GM10248 (cell line): ENCODE data around the gene STAB1.

Source experiments
- CTCF ChIA-PET: fragments of 300-600 bp; sonication (Branson Sonifier 250); formaldehyde crosslinking; extraction: SDS; loops from one replicate; lab custom pipeline; 2021; ENCODE audit warnings: antibody characterized with exemption; lab: Yijun Ruan, JAX
- POLR2A ChIA-PET: fragments of 350-650 bp; sonication (Branson Sonifier 250); formaldehyde crosslinking; extraction: SDS; loops from one replicate; lab custom pipeline; 2020; ENCODE audit warnings: antibody characterized with exemption; lab: Yijun Ruan, JAX
- DNase-seq: peaks from one replicate; pipeline ENCODE4 v3.0.0; 2012; ENCODE audit errors: extremely low spot score
- TF ChIP-seq, protein P1 (sequence below): IDR thresholded peaks from 2 replicates; pipeline ENCODE4 v1.5.1; 2012; ENCODE audit warnings: mild to moderate bottlenecking, low read depth; ENCODE audit errors: extremely low read depth, missing control alignments, control extremely low read depth

The STAB1 gene

DNA sequence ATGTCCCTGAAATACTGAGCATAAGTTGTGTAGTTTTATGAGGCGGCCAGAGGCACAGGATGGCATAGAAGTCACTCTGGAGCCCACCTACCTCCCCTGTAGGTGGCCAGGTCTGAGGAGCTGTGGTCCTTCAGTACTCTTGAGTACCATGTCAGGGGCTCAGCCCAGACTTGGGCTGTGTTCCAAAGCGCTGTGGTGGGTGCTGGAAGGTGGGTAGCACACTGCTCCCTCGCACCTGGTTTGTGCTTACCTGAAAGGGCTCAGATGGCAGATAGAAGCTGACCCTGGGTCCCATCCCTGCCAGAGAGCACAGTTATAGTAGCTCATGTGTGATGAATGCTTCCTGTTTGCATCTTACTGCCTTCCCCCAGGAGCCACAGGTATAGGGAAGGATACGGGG lies 24.2 kb upstream of the STAB1 start:
- TF ChIP-seq, protein P1, sequence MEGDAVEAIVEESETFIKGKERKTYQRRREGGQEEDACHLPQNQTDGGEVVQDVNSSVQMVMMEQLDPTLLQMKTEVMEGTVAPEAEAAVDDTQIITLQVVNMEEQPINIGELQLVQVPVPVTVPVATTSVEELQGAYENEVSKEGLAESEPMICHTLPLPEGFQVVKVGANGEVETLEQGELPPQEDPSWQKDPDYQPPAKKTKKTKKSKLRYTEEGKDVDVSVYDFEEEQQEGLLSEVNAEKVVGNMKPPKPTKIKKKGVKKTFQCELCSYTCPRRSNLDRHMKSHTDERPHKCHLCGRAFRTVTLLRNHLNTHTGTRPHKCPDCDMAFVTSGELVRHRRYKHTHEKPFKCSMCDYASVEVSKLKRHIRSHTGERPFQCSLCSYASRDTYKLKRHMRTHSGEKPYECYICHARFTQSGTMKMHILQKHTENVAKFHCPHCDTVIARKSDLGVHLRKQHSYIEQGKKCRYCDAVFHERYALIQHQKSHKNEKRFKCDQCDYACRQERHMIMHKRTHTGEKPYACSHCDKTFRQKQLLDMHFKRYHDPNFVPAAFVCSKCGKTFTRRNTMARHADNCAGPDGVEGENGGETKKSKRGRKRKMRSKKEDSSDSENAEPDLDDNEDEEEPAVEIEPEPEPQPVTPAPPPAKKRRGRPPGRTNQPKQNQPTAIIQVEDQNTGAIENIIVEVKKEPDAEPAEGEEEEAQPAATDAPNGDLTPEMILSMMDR, result no peak
- POLR2A ChIA-PET, result no interaction called here
- no peak for DNase-seq
- CTCF ChIA-PET, result interaction anchor here (1.1 to 7.6 kb wide), 7 partner anchors 11 to 181 kb away, joined by 3 to 53 read pairs (median 4); no protein-coding TSS in a partner anchor

DNA sequence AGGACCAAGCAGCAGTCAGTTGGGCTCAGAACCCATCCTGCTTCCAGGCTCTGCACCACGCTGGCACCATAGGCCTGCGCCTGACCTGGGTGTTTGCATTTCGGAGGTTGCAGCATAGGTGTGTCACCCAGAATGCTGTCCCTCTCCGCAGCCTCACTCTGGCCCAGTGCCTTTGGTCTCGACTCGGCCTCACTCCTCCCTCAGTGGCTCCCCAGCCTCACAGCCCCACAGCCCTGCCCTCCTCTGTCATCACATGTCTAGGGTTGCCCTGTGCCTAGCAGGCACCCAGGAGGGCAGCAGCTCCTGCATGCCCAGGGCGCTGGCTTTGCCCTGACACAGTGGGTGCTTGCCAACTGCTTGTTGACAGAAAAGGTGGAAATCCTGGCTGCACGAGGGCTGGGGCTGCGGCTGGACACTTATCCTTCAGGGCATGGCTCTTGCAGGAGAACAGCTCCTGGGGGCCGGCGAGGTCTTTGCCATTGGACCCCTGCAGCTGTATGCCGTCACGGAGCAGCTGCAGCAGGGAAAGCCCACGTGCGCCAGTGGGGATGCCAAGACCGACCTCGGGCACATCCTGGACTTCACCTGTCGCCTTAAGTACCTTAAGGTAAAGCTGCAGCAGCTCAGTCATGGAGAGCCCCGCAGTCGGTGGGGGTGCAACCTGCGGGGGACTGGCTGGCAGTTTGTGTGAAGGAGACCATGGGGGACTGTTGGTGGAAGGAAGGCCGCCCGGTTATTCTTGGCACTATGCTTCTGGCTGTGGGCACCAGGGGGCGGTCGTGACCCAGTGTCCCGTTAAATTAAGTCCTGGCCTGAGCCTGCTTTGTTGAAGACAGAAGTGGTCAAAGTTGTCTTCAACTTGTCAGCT lies 23.5 kb upstream of the STAB1 start:
- TF ChIP-seq, protein P1, result peak; percentile 78
- DNase-seq, result peak; percentile 67
- ChIA-PET CTCF (interaction anchor here (0.8 to 7.6 kb wide), 12 partner anchors 9 to 181 kb away, joined by 3 to 53 read pairs (median 4); no protein-coding TSS in a partner anchor), POLR2A (no interaction called here)

DNA sequence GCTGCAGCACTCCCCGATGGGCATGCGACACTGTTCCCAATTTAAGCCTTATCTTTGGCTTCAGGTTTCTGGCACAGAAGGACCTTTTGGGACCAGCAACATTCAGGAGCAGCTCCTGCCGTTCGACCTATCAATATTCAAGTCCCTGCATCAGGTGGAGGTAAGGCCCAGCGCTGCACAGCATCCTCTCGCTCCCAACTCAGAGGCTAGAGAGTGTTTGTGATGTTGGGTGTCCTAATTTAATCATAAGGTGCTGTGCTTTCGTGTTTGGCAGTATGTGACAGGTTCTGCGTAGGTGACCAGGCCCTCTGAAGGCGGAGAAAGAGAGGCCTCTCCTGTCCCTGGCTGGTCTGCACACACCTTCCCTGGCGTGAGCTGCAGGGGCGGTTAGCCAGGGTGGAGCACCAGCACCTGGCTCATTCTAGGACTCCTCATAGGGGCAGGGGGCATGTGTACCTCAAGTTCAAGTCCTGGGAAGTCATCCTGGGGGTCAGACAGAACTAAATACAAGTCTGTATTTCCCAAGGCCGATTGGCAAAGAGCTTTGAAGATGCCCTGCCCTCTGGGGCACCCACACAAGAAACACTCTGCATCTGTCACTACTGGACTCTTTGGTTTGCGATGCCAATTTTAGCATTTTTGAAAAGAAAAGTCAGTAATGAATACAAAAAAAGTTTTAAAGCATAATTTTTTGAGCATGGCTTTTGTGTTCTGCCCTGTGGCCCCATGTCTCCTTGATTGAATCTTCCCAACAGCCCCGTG lies 22.7 kb upstream of the STAB1 start:
- DNase-seq, result no peak
- ChIA-PET CTCF (interaction anchor here (0.8 to 7.6 kb wide), 9 partner anchors 9 to 90 kb away, joined by 3 to 53 read pairs (median 4); no protein-coding TSS in a partner anchor), POLR2A (no interaction called here)
- TF ChIP-seq, protein P1, result no peak

DNA sequence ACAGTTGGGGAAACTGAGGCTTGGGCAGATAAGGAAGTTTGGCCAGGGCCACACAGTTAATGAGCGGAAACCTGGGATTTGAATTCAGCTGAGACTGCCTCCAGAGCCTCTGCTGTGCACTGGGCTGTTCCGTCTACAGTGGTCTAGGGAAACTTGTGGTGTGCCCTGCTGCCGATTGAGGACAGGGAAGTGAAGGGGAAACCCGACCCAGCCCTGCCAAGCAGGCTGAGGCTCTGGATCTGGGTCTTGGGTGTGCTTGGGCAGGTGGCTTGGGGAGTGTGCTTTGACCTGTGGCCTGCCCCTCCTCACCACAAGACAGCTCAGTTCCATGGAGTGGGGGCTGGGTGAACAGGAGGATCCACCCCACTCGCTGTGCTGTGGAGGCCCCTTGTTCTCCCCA lies 22.1 kb upstream of the STAB1 start:
- TF ChIP-seq, protein P1, result no peak
- POLR2A ChIA-PET, result no interaction called here
- DNase-seq, result no peak
- CTCF ChIA-PET, result interaction anchor here (0.9 to 7.6 kb wide), 6 partner anchors 14 to 91 kb away, joined by 3 to 53 read pairs (median 4); no protein-coding TSS in a partner anchor

DNA sequence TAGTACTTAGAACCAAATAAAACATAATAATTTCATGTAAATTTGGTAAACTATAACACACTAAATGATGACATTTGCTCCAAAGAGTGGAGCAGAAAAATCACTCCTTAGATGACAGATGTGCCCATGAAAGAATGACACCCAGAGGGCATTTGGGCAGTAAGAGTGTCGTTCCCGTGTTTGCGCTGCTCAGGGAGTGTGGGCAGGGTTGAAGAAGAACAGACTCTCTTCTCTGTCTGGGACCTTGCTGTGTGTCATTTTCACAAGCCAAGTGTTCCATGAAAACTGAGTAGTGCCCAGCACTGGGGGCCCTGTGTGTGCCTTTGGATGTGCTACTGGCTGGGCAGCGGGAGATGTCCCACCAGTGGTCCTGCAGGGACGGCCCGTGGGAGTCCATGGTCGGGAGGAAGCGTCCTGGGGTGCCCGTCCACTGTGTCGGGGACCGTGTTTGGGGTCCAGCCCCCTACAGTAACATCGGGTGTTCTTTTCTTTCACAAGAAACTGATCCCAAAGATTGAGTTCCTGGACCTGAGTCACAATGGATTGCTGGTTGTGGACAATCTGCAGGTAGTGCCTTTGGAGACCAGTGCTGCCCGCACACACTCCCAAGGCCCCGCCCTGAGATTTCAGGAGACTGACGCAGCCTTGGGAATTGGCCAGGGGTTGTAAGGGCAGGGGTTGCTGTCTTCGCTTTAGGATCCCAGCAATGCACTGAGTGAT lies 17.9 kb upstream of the STAB1 start:
- POLR2A ChIA-PET, result no interaction called here
- CTCF ChIA-PET, result no interaction called here

More for the DNA sequence above, 17.9 kb upstream of the STAB1 start:
- TF ChIP-seq, protein P1, result no peak
- DNase-seq, result no peak
